Endothelial cell of umbilical vein (primary cell): ENCODE measurements around the gene ADD2.

Experiments used
- CTCF ChIP-seq, 2 donors: IDR thresholded peaks; 1 replicate in 1 of 2; 2 replicates in 1 of 2; pipeline ENCODE4 v1.5.1; 2011; ENCODE audit warnings: low read length in 2 of 2, mild to moderate bottlenecking in 2 of 2, moderate library complexity in 2 of 2, control low read depth in 1 of 2, inconsistent platforms in 1 of 2, low read depth in 1 of 2; ENCODE audit not compliant: insufficient read depth in 1 of 2; ENCODE audit errors: extremely low read depth in 1 of 2
- EZH2 ChIP-seq: IDR thresholded peaks from 2 replicates; pipeline ENCODE4 v1.6.1; 2012; ENCODE audit warnings: borderline replicate concordance, low read depth, mild to moderate bottlenecking, moderate library complexity, low read length, inconsistent platforms; ENCODE audit not compliant: severe bottlenecking
- JUN ChIP-seq: IDR thresholded peaks from 2 replicates; pipeline ENCODE4 v1.6.1; 2011; ENCODE audit warnings: borderline replicate concordance, low read depth; ENCODE audit not compliant: insufficient read length, insufficient read depth
- MAX ChIP-seq: IDR thresholded peaks from 2 replicates; pipeline ENCODE4 v1.6.1; 2011; ENCODE audit not compliant: insufficient read depth, insufficient read length
- POLR2A ChIP-seq: IDR thresholded peaks from 2 replicates; pipeline ENCODE4 v1.6.1; 2012; ENCODE audit warnings: low read depth, mild to moderate bottlenecking, control low read depth, low read length
- POLR2AphosphoS5 ChIP-seq: IDR thresholded peaks from 2 replicates; pipeline ENCODE4 v1.6.1; 2012; ENCODE audit warnings: low read depth, mild to moderate bottlenecking, control low read depth, low read length, moderate library complexity; ENCODE audit not compliant: insufficient read depth

- TF ChIP-seq CTCF (IDR thresholded peaks at IDR 0.05; ENCODE audit: extremely low read depth in 1 of 2, insufficient read depth in 1 of 2, low read depth in 1 of 2, low read length in 2 of 2) (no peak), JUN (no peak), POLR2AphosphoS5 (no peak), POLR2A (no peak), MAX (no peak), EZH2 (no peak)
These were observed 108.4 kb downstream of the ADD2 start for GRCh38 chr2:70659551-70659950.
